Activated B cell treated with CpG ODN at 0.5 μM for 24 hours (primary cell): ENCODE results near the gene OS9. TPM values are rescaled to one million over a fixed set of nuclear protein-coding genes. Genes with fewer than 3 reads are reported as not detected.

Experiments
- ATAC-seq: fragments of 200-7000 bp; cut with Tn5 transposase; one replicate; pipeline ENCODE4 v1.10.0; 2021; ENCODE audit warnings: low read depth, mild to moderate bottlenecking, moderate library complexity
- CTCF ChIA-PET: fragments of 350-600 bp; sonication (Branson Sonifier 250); formaldehyde crosslinking; loops from one replicate; lab custom pipeline; 2021; ENCODE audit warnings: antibody characterized with exemption; lab: Charles Lee
- POLR2A ChIA-PET: fragments of 350-600 bp; sonication (Branson Sonifier 250); formaldehyde crosslinking; loops from one replicate; lab custom pipeline; 2021; ENCODE audit warnings: antibody characterized with exemption; lab: Charles Lee
- DNase-seq: peaks from one replicate; pipeline ENCODE4 v3.0.0; 2022
- H3K27ac Mint-ChIP-seq: one replicate; pipeline ENCODE4 v1.8.0; 2020; ENCODE audit warnings: mixed read lengths
- H3K27me3 Mint-ChIP-seq: one replicate; pipeline ENCODE4 v1.8.0; 2021; ENCODE audit warnings: mixed read lengths
- H3K36me3 Mint-ChIP-seq: one replicate; pipeline ENCODE4 v1.8.0; 2021; ENCODE audit warnings: low read depth, mixed read lengths
- H3K4me1 Mint-ChIP-seq: one replicate; pipeline ENCODE4 v1.8.0; 2021; ENCODE audit warnings: mixed read lengths
- H3K4me3 Mint-ChIP-seq: one replicate; pipeline ENCODE4 v1.8.0; 2020; ENCODE audit warnings: mild to moderate bottlenecking, mixed read lengths
- H3K9me3 Mint-ChIP-seq: one replicate; pipeline ENCODE4 v1.8.0; 2020; ENCODE audit warnings: mixed read lengths
- intact Hi-C: fragments of 100-400 bp; cut with micrococcal nuclease; formaldehyde crosslinking; loops from one replicate; pipeline ENCODE4 v1.15.1; 2024
- total RNA-seq: library from RNA; stranded (reverse); gene quantifications from 2 replicates; pipeline ENCODE4 v1.2.3, GENCODE V29; 2022
- TF ChIP-seq, protein P1 (sequence below): fragments of 200-600 bp; IDR thresholded peaks from one replicate; pipeline ENCODE4 v1.8.0; 2022; ENCODE audit warnings: antibody characterized with exemption, mild to moderate bottlenecking

OS9 gene
- total RNA-seq, 1 donor from 2014 or later: 166 TPM

DNA sequence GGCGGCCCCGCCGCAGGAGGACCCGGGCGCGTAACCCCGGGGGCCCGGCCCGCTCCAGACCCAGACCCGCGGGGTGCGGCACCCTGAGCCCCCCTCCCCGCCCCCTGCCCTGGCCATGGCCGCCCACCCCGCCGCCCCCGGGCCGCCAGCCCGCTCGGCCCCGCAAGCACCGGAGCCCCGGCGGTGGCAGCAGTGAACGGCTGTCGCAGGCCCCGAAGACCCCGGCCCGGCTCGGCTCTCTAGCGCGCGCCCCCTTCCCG, 61.2 kb downstream of the OS9 start:
- TF ChIP-seq, protein P1, sequence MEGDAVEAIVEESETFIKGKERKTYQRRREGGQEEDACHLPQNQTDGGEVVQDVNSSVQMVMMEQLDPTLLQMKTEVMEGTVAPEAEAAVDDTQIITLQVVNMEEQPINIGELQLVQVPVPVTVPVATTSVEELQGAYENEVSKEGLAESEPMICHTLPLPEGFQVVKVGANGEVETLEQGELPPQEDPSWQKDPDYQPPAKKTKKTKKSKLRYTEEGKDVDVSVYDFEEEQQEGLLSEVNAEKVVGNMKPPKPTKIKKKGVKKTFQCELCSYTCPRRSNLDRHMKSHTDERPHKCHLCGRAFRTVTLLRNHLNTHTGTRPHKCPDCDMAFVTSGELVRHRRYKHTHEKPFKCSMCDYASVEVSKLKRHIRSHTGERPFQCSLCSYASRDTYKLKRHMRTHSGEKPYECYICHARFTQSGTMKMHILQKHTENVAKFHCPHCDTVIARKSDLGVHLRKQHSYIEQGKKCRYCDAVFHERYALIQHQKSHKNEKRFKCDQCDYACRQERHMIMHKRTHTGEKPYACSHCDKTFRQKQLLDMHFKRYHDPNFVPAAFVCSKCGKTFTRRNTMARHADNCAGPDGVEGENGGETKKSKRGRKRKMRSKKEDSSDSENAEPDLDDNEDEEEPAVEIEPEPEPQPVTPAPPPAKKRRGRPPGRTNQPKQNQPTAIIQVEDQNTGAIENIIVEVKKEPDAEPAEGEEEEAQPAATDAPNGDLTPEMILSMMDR: no peak
- ChIA-PET POLR2A (interaction anchor here (0.5 to 3.0 kb wide), 4 partner anchors 8 to 30 kb away, joined by 6 to 34 read pairs (median 18); partner anchors contain the start of genes CYP27B1 and TSPAN31), CTCF (interaction anchor here (1.6 kb wide), 1 partner anchor 148 kb away, joined by 4 read pairs; no protein-coding TSS in a partner anchor)
- Mint-ChIP-seq H3K9me3 (no peaks in the 10 kb centered on the region), H3K36me3 (peaks cover 52% of the 10 kb centered on the region), H3K4me3 (peak overlapping the region; percentile 57), H3K27me3 (no peaks in the 10 kb centered on the region), H3K4me1 (peaks cover 73% of the 10 kb centered on the region), H3K27ac (no peak overlapping the region)
- DNase-seq: no peak
- intact Hi-C loops: no loop called here
- no peak for ATAC-seq

DNA sequence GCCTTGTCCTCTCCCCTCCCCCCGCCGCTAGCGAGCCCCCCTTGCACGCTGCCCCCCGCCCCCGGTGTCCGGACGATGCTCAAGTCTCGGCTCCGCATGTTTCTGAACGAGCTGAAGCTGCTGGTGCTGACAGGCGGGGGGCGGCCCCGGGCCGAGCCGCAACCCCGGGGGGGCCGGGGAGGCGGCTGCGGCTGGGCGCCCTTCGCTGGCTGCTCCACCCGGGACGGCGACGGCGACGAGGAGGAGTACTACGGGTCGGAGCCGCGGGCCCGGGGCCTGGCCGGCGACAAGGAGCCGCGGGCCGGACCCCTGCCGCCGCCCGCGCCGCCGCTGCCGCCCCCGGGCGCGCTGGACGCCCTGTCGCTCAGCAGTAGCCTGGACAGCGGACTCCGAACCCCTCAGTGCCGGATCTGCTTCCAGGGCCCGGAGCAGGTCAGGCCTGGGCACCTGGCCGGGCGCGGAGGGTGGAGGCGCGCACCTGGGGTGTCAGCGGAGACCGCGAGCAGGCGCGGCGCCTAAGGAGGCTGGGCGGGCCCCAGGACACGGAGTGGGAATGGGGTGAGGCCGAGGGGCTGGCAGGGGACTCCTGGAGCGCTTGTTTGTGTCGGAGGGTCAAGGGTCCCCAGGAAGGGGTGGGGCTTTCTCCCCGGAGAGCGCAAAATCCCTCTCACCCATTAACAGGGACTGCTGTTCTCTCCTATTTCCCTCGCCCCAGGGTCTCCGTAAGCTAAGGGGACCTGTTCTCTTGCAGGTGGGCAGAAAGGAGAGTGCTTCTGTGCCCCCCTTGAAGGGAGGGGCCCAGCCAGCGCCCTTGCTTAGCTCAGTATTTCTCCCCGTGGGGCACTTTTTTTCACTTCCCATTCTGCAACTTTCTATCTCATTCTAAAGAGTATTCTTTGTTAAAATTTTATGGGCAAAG, 61.8 kb downstream of the OS9 start:
- Mint-ChIP-seq H3K36me3 (peaks cover 47% of the 10 kb centered on the region), H3K9me3 (no peaks in the 10 kb centered on the region), H3K4me1 (peaks cover 69% of the 10 kb centered on the region), H3K27ac (peak overlapping the region; percentile 86), H3K4me3 (peak overlapping the region; percentile 90), H3K27me3 (no peaks in the 10 kb centered on the region)
- ChIA-PET CTCF (interaction anchor here (0.6 to 2.3 kb wide), 10 partner anchors 11 to 150 kb away, joined by 3 to 20 read pairs (median 5); partner anchors contain the start of genes CYP27B1, OS9, TSFM and TSPAN31), POLR2A (interaction anchor here (0.5 to 3.0 kb wide), 17 partner anchors 8 to 1068 kb away, joined by 3 to 34 read pairs (median 5); partner anchors contain the start of genes CYP27B1, EEF1AKMT3, METTL1 and OS9)
- ATAC-seq (peak; percentile 13), DNase-seq (peak; percentile 61)
- TF ChIP-seq, protein P1: no peak
- intact Hi-C loops: loop anchor here (1.0 to 2.0 kb wide), 6 partner anchors 11 to 150 kb away; partner anchors contain the start of genes EEF1AKMT3, METTL1 and TSFM

DNA sequence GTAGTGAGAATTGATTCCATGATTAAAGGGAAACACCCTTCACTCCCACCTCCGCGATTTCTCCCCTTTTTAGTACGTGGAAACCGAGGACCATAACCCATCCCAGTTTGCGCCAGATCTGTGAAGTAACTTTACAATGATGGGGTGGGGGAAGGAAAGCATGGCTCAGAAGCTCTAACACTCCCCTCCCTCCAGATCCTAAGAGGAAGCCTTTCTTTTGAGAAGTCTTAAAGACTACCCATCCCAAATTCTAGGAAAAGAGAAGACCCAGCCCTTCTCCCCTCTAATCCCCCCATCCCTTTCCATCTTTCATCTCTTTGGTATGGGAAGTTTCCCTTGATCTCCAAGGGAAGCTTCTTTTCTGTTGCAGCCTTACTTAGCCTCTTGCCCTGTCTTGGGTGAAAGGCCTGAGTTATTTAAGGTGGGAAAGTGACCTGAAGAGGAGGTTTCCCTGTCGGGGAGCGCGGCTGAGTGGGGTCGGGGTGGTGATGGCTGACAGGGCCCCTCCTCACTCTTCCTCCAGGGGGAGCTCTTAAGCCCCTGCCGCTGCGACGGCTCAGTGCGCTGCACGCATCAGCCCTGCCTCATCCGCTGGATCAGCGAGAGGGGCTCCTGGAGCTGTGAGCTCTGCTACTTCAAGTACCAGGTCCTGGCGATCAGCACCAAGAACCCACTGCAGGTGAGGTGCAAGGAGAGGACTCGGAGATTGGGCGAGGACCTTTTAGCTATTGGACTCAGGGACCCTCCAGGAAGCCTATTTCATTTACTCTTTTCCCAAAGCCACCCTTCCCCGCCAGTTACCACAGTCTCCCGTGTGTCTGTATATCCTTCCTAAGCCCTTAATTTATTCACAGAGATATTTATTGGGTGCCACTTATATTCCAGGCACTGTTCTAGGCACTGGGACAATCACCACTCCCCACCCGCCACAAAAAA, 62.7 kb downstream of the OS9 start:
- peak overlapping the region; percentile 90 for H3K4me3 Mint-ChIP-seq
- peaks cover 47% of the 10 kb centered on the region for H3K36me3 Mint-ChIP-seq
- H3K27me3 Mint-ChIP-seq: no peaks in the 10 kb centered on the region
- DNase-seq: peak; percentile 56
- peak; percentile 16 for ATAC-seq
- no peaks in the 10 kb centered on the region for H3K9me3 Mint-ChIP-seq
- POLR2A ChIA-PET: interaction anchor here (0.6 to 3.0 kb wide), 17 partner anchors 11 to 1068 kb away, joined by 3 to 34 read pairs (median 5); partner anchors contain the start of genes CYP27B1, EEF1AKMT3, METTL1 and OS9
- TF ChIP-seq, protein P1: no peak
- H3K27ac Mint-ChIP-seq: peak overlapping the region; percentile 86
- CTCF ChIA-PET: interaction anchor here (0.6 to 2.3 kb wide), 15 partner anchors 10 to 149 kb away, joined by 3 to 20 read pairs (median 4); partner anchors contain the start of genes CYP27B1, OS9, TSFM and TSPAN31
- intact Hi-C loops: loop anchor here (1.0 to 2.0 kb wide), 6 partner anchors 10 to 149 kb away; partner anchors contain the start of genes EEF1AKMT3, METTL1 and TSFM
- H3K4me1 Mint-ChIP-seq: peaks cover 60% of the 10 kb centered on the region

DNA sequence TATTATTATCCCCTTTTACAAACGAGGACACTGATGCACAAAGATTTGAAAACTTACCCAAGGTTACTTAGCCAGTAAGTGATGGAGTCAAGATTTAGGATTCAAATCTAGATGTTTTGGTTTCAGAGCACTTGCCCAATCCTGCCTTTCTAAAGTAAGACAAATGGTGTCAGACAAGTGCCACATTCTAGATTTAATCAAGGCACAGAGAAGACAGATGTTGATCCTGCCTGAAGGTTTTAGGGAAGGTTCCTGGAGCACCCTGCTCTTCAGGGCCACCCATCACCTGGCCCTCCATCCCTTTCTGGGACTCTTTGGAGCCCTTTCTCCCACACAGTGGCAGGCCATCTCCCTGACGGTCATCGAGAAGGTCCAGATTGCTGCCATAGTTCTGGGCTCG, 63.8 kb downstream of the OS9 start:
- no peak overlapping the region for H3K4me3 Mint-ChIP-seq
- no peaks in the 10 kb centered on the region for H3K27me3 Mint-ChIP-seq
- peaks cover 43% of the 10 kb centered on the region for H3K36me3 Mint-ChIP-seq
- ATAC-seq (no peak), DNase-seq (no peak)
- TF ChIP-seq, protein P1: no peak
- H3K9me3 Mint-ChIP-seq: no peaks in the 10 kb centered on the region
- H3K27ac Mint-ChIP-seq: no peak overlapping the region
- intact Hi-C loops: loop anchor here (2.0 kb wide), 1 partner anchor 141 kb away; no protein-coding TSS in a partner anchor
- CTCF ChIA-PET: interaction anchor here (2.3 kb wide), 2 partner anchors 9 to 26 kb away, joined by 16 to 20 read pairs; partner anchors contain the start of genes CYP27B1 and TSFM
- H3K4me1 Mint-ChIP-seq: peaks cover 49% of the 10 kb centered on the region
- POLR2A ChIA-PET: interaction anchor here (3.0 kb wide), 1 partner anchor 10 kb away, joined by 34 read pairs; the partner anchor contains the start of gene CYP27B1
